Regular cardiac myocyte (primary cell): Measurements from ENCODE around the gene EDA2R. TPM values are rescaled to one million over a fixed set of nuclear protein-coding genes. Genes with fewer than 3 reads are reported as not detected.

ENCODE experiments used
- total RNA-seq: library from RNA; depleted of rRNA; stranded (reverse); fragments of >200 nt; gene quantifications from 2 replicates; pipeline ENCODE4 v1.2.3, GENCODE V29; 2014

EDA2R gene, protein sequence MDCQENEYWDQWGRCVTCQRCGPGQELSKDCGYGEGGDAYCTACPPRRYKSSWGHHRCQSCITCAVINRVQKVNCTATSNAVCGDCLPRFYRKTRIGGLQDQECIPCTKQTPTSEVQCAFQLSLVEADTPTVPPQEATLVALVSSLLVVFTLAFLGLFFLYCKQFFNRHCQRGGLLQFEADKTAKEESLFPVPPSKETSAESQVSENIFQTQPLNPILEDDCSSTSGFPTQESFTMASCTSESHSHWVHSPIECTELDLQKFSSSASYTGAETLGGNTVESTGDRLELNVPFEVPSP
- total RNA-seq: 8.8 and 14.9 TPM in 2 replicates

DNA sequence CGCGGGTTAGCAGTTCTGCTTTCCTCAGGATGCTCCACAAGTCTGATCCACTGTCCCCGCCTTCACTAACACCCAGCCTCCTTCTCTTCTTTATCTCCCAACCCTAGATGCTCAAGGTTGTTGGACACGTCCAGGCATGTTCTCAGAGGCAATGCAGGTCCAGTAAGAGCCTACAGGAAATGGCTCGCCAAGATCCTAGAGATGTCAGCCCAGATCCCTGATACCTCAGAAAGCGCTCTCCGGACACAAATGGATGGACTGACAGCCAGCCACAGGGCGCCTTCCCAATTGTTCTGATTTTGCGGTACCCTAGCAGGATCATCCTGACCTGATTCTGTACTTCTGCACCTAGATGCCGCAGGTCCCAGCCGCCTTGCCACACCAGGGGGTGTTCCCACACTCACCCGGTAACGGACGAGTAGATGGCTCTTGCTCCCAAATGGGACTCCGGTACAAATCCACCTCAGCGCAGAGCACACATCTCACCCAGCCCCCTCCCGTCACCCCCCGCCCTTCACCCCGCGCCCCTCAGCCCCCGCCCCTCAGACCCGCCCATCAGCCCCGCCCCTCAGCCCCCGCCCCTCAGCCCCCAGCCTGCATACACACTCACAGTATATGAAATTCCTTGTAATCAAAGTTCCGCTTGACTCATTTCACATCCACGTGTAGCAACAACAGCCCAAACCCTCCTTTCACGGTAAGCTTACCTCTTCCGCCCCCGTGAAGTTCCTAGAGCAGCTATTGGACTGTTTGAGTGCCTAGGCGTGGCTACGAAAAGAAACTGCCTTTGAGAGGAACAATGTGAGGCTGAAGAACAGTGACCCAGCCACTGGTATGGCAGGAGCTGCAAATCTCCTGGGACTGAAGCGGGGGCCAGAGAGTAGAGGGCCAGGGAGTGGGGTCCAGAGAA, at the start of gene EDA2R:
EDA2R (minus strand) TSS at position 488 of the 910 bp plus-strand sequence. CDS start 23,058 bp downstream, outside the sequence.

